GM18909 (cell line): Measurements from ENCODE around the gene MARK3.
"Not testable (repeated sequence)": the region's sequence is repeated elsewhere in the genome, so short reads cannot be mapped to it uniquely, and the experiment has no call there.

Experiments
- ATAC-seq: cut with Tn5 transposase; IDR thresholded peaks from one replicate; pipeline ENCODE4 v1.9.1; 2021; ENCODE audit warnings: mild to moderate bottlenecking; ENCODE audit not compliant: unreplicated experiment, poor library complexity

MARK3 gene

GRCh38 chr14:103521951-103522563 is 136.8 kb downstream of the MARK3 start:
- no peak for ATAC-seq

GRCh38 chr14:103522649-103523574 is 137.7 kb downstream of the MARK3 start, which contains the start of gene CKB:
CKB (minus strand) TSS chr14:103522830; CDS start chr14:103522493, 337 bp downstream.
- no peak for ATAC-seq

- no peak for ATAC-seq
Measured at GRCh38 chr14:103523575-103523954, 138.3 kb downstream of the MARK3 start.

DNA sequence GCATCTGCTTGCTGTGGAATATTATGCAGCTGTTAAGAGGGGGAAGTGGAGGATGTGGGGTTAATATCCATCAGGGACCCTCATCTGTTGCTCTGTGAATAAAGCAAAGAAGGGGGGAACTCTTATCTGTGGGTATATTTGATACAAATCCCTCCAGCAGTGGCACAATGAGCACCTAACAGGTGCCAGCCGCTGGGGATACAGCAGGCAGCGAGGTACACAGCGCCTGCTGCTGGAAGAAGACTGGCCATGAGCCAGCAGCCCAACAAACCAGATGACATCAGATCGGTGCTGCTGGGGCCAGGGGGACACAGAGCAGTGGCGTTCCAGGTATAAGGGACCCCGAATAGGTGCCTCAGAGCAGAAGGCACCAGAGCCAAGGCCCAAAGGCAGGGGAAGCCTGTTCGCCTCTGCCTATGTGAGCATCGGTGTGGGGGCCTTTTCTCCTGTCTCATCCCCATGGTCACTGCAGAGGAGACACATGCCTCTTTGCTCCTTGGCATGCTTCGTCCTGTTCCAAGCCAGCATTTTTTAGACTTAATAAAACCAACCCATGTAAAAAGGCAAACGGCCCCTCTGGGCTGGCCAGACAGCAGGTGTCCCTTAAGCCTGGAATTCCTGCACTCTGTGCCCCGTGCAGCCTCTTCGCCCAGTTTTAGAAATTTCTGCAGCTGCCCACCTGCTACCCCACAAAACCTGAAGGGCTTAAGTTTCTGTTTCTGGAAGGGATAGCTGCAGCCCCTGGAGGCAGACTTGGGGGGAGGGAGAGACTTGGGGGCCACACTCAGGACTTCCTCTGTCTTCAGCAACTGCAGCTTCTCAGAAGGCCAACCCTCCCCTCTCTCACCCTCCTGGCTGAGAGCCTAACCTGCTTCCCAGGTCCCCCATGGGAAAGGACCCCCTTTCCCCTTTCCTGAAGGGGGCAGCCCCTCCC is 139.1 kb downstream of the MARK3 start:
- ATAC-seq, result no peak

- ATAC-seq, result not testable (repeated sequence)
Measured at GRCh38 chr14:103525430-103526246, 140.4 kb downstream of the MARK3 start.

DNA sequence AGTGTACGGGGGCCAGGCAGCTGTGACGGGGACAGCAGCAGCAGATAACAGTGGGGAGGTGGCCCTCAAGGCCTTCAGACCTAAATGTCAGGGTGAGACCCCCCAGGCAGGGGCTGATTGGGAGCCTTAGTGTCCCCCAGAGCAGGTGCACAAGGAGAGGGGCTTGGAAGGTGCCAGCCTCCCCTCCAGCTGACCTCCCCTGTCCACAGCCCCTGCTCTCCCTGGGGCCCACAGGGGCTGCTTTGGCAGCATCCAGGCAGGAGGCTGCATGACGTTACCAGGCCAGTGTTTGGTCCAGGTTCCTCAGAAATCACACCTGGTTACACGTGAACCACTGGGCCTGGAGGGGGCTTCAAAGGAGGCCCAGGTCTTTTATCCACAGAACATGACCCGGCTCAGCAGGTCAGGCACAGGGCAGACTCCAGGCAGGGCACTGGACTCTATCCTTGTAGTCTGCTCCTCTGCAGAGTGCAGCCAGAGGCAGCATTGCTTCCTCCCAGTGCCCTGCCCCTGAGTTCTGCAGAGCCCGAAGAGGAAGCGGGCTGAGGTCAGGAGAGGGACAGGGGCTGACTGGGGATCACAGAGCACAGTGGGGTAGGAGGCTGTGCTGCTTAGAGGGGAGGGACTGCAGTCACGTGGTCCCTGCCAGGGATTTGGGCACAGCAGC is 141.2 kb downstream of the MARK3 start:
- no peak for ATAC-seq

DNA sequence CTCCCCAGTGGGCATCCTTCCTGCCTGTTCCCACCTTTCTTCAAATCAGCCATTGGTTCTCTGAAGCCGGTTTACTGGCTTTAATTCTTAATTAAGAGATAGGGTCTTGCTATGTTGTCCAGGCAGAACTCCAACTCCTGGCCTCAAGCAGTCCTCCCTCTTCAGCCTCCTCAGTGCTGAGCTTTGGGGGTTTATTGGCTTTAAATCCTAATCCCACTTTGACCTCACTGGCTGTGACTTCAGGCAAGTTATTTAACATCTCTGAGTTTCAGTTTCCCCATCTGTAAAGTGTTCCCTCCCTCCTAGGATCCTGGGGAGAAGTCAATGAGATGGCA is 141.7 kb downstream of the MARK3 start:
- ATAC-seq, result no peak

DNA sequence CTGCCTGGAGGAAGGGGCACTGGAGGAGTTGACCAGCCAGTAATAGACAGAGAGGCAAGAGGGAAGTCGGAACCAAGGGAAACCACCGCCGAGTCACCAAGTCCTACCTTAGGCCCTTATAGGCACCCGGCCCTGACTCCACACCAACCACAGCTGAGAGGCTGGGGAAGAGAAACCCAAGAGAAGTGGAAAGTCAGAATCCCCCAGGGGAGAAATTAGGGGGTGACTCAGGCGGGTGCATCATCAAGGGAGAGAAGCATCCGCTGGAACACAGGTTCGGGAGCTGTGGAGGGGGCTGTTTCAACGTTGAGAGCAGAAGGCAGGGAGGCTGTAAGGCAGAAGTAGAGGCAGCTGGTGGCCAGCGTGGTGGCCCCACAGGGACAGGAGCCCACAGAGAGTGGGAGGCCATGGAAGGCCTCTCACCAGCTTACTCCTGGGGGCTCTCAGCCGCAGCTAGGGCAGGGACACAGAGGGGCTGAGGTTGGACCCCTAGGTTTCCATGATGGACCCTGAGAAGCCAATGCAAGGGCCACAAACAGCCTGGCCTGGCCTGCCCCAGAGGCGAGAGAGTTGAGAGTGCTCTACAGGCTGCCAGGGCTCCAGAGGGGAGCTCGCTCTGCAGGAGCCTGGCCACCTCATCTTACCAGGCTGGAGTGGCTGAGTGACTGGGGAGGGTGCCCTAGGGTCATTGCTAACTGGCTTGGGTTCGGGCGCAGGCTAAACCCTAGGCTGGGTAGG is 142.4 kb downstream of the MARK3 start:
- ATAC-seq, result peak; percentile 55

DNA sequence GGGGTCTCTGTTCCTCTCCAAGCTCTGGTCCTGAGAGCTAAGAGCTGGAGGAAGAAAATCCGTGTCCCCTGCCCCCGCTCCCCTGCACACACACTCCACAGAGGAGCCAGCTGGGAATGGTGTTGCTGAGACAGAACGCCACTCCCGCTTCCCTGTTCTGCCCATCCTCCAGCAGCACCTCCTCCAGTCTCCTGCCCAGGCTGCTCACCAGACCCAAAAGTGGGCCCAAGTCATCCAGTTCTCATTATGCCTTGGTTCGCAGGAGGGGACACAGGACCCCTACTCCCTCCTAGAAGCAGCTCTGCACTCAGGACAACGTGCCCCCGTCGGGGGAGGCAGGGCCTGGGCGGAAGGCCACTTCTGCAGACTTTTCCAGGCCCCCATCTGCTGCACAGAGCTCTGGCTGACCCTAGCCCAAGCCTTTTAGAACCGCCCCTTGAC is 143.0 kb downstream of the MARK3 start:
- no peak for ATAC-seq

- ATAC-seq, result no peak
Measured at GRCh38 chr14:103528587-103529382, 143.6 kb downstream of the MARK3 start, which contains the start of gene TRMT61A. TRMT61A (plus strand) TSS chr14:103529196; CDS start chr14:103529979, 783 bp downstream.

- no peak for ATAC-seq
Measured at GRCh38 chr14:103529383-103530365, 144.5 kb downstream of the MARK3 start.

DNA sequence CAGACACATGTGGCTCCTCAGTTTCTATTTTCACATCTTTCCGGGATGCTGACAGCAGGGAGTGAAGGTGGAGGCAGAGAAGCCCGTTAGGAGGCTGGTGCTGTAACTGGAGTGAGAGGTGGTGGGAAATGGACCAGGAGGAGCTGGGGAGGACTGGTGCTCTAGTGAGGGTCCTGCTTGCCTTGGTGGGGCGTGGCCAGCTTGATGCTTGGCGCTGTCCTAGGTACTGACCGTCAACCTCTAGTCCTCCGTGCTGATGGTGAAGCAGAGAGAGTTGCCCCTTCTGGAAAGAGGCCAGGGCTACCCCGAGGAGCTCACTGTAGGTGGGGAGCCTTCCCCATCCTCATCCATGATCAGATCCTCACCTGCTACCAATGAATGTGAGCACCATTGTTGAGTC is 145.2 kb downstream of the MARK3 start:
- no peak for ATAC-seq

- ATAC-seq, result no peak
Measured at GRCh38 chr14:103530831-103531230, 145.6 kb downstream of the MARK3 start.

DNA sequence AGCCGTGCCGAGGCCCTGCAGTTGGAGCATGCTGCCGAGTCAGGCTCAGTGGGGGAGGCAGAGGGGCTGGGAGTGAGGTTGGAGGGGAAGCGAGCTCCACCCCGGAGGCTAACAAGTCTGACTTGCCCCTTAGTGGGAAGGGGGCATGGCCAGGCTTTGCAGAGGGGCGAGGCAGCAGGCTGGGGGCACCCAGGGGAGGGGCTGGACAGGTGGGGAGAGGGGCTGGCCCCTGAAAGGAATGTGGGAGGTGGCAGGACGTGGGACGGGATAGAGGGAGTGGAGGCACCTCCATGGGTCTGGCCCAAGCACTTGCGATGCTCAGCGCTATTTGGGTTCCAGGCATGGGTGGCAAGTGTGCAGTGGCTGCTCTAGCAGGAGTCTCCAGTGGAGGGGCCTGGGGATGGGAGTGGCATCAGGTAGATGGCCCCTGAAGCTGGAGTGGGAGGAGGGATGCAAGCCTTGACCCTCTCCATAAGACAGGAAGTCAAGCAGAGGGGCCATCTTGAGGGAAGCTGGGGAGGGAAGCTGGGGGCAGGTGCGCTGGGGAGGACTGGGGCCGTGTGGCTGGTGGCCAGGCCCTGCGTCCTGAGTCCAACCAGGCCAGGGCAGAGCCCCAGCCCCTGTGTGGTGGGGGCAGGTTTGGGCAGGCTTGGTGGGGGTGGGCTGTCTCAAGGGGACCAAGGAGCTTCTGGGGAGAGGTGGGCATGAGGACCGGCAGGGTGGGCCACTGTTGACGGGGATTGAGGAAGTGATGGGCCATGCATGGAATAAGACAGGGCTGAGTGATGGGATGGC is 146.4 kb downstream of the MARK3 start:
- no peak for ATAC-seq

DNA sequence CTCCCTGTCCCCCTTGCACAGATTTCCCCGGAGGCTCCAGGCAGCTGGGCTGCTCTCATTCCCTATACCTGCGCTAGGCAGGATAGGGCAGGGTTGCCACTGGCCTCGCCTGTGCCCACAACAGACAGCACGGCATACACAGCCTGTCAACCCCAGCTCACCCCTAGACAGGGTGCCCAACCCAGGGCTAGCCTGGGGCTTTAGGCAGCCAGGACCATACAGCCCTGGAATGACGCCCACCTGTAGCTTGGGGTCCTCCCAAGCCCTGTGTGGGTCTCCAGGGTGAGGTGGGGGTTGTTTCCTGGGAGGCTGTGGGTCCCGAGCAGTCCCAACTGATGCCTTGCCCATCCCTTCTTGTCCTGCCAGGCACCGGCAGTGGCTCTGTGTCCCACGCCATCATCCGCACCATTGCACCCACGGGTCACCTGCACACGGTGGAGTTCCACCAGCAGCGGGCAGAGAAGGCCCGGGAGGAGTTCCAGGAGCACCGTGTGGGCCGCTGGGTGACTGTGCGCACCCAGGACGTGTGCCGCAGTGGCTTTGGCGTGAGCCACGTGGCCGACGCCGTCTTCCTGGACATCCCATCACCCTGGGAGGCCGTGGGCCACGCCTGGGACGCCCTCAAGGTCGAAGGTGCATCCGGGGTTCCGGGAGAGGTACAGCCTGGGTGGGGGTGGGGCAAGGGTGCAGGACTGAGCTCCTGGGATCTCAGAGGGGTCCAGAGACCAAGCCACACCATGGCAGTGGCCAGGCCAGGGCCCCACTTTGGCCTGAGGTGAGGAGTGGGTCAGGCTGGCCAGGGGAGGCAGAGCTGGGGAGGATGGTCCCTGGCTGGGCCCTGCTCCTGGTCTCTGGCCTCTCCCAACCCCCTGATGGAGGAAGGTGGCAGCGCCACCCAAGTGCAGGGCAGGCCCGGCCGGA is 147.3 kb downstream of the MARK3 start:
- no peak for ATAC-seq
